GM18951 (cell line): ENCODE measurements around the gene SECTM1.

ENCODE experiments used
- POLR2A ChIP-seq: IDR thresholded peaks from 4 replicates; pipeline ENCODE4 v1.6.1; 2011; ENCODE audit warnings: mild to moderate bottlenecking; ENCODE audit not compliant: insufficient read length, insufficient read depth; ENCODE audit errors: extremely low read depth
- in situ Hi-C: fragments of 300-500 bp; cut with MboI; formaldehyde crosslinking; loops from one replicate; pipeline ENCODE4 v1.12.0; 2022; ENCODE audit warnings: low sequenced_read_pairs, mixed read lengths, inconsistent platforms; ENCODE audit not compliant: unreplicated experiment

Gene SECTM1

DNA sequence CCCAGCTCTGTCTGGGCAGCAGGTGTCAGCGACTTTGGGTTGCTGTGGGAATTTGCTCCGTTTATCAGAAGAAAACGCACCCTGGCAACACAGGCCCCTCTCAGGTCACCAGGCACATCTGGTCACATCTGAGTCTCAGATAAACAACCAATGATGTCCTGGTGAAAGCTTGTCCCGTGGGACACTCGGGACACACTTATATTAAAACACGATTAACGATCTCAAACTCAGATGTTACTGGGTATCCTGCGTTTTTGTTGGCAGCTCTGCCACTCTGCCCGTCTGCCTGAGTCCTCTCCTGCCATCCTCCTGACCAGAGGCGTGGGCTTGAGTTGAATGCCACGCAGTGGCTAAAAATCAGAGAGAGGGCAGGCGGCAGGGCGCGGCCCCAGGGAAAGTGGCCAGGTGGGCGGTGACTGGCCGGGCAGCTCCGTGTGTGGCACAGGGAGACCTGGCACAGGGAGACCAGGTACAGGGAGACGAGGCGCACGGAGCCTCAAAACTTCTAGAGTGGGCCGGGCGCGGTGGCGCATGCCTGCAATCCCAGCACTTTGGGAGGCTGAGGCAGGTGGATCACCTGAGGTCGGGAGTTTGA lies 2.1 kb downstream of the SECTM1 start:
- in situ Hi-C loops, result no loop called here
- no peak for TF ChIP-seq POLR2A

DNA sequence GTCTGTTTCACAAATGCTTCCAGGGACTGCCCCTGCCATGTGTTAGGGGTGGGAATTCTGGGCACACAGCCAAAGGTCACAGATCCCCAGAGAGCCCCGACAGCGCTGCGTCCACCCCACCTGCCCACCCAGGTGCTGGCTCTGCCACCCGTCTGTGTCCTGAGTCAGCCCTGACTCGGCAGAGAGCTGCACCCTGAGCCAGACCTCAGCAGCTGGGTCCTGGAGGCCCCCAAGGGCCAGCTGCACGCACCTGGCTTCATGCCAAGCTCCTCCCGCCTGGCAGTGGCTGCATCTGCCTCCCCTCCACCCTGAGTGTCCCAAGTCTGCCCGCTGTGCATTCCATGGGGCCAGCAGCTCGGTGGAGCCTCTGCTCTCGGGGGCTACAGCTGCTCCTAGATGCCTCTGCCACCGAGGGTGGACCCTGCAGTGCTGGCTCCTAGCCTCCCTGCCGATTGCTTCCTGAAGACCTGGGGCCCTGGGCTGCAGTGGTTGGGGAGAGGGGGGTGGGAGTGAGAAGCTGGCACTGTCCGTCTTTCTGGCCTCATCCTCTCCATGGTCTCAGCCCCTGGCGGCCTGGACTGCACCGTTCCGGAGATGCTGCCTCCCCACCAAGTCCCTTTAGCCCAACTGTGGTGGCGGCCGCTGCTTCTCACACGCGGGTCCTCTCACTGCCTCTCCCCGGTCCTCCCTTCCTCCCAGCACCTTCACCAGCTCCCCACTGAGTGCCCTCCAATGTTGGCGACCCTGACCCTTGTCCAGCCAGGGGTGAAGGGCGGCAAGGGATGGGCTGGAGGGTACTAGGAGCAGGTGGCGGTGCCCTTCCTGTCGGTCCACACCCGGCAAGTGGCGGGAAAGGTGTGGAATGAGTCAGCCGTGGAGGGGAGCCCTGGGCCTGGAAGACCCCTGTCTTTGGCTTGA lies 3.0 kb downstream of the SECTM1 start:
- TF ChIP-seq POLR2A, result no peak
- in situ Hi-C loops, result no loop called here

DNA sequence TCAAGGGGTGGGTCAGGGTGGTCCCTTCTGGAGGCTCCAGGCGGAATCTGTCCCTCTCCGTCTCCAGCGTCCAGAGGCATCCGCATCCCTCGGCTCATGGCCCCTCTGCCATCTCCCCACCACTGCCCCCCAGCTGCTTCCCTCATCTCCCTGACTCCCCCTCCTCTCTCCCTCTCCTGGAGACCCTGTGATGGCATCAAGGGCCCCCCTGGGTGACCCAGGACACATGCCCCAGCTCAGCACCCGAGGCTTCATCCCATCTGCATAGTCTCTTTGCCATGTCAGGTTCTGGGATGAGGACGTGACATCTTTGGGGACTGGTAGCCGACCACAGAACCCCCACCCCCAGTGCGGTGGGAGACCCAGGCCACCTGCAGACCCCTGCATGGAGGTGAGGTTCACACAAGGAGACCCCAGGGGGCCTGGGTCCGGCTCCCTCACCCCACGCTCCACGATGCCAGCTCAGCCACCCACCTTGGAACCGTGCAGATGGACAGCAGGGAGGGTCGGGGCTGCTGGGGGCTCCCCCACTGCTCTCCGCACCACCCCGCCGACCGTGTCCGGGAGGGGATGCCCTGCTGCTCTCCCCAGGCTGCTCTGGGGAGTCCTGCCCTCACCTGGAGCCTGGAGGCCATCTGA lies 3.8 kb downstream of the SECTM1 start:
- no peak for TF ChIP-seq POLR2A
- in situ Hi-C loops, result no loop called here

DNA sequence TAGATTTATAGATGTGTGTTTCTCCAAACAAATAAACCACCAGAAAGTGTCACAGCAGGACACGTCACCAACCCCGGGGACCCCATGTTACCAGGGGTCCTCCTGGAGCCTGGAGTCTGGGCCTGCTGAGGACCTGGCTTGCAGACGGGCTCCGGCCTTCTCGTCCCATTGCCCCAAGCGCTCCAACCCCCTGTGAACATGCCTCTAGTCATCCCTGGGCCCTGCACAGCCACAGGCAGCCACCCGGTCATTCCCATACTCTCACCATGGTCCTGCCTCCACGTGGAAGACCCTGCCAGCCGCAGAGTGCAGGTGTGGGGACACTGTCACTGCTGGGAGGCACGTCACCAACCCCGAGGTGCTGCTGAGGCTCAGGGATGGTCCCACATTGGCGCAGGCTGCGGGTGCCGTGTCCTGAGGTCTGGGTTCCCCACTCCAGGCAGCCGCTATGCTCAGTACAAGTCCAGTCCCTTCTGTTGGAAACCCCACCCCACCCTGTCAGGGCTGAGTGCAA lies 4.5 kb downstream of the SECTM1 start:
- in situ Hi-C loops, result no loop called here
- no peak for TF ChIP-seq POLR2A

DNA sequence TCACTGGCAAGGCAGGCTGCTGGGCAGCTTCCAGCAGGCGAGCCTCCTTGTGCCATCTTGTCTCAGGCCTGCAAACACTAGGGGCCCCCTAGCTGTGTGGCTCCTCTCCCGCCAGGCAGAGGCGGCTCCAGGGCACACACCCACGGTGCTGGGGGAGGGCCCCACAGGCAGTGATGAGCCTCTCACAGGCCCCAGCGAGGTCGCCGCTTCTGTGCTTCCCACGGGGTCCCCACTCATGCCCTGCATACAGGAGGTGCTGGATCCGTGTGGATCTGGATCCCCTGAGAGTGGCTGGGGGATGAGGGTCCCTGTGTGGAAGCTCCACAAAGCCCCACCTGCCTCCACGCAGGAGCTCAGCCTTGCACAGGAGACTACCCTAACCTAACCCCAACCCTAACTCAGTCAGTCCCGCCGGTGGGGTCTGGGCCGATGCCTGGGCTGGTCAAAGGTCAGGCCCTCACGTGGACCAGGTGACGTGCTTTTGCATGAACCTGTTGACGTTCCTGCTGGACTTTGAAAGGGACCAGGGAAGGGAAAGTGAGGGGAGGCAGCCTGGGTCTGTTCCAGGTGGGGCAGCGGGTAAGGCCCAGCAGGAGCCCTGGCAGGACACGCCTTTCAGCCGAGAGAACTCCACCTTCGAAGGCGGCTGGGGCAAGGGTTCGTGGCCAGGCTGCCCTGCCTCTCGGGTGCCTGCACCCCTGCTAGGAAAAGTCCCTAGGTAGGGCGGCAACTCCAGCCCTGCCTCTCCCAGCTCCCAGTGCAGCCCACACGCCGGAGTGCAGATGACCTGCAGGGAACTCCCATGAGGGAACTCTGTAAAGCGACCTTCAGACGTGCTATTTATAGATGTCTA lies 5.2 kb downstream of the SECTM1 start:
- in situ Hi-C loops, result no loop called here
- TF ChIP-seq POLR2A, result no peak

DNA sequence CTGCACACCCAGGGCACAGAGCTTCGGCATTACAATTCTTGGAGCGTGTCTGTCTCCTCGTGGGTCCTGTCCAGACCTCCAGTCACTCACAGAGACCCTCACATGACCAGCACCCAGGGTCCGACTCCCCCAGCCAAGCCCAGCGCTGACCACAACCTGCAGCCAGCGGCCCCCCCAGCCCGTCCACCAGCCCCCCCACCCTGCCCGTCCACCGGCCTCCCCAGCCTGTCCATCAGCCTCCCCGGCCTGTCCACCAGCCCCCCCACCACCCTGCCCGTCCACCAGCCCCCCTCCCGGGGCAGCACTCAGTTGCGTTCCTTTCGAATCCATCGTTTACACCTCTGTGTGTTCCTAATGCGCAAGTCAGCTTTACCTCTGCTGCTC lies 5.8 kb downstream of the SECTM1 start:
- no peak for TF ChIP-seq POLR2A
- in situ Hi-C loops, result no loop called here

DNA sequence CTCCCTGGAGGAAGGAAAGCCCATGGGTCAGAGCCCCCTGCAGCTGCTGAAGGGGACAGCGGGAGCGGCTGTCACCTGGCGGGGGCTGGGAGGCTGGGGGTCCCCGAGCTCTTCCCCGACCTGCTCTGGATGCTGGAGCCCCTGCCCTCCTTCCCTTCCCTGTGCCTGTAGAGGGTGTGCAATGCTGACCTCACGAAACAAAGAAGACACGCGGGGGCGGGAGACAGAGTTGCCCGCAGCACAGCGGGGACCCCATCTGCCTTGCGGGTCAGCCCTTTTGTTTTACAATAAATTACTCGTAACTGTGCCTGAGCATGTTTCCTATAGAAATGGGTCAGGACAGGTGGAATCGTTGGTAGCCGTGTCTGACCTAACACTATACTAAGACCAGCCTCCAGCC lies 6.3 kb downstream of the SECTM1 start:
- TF ChIP-seq POLR2A, result no peak
- in situ Hi-C loops, result no loop called here

DNA sequence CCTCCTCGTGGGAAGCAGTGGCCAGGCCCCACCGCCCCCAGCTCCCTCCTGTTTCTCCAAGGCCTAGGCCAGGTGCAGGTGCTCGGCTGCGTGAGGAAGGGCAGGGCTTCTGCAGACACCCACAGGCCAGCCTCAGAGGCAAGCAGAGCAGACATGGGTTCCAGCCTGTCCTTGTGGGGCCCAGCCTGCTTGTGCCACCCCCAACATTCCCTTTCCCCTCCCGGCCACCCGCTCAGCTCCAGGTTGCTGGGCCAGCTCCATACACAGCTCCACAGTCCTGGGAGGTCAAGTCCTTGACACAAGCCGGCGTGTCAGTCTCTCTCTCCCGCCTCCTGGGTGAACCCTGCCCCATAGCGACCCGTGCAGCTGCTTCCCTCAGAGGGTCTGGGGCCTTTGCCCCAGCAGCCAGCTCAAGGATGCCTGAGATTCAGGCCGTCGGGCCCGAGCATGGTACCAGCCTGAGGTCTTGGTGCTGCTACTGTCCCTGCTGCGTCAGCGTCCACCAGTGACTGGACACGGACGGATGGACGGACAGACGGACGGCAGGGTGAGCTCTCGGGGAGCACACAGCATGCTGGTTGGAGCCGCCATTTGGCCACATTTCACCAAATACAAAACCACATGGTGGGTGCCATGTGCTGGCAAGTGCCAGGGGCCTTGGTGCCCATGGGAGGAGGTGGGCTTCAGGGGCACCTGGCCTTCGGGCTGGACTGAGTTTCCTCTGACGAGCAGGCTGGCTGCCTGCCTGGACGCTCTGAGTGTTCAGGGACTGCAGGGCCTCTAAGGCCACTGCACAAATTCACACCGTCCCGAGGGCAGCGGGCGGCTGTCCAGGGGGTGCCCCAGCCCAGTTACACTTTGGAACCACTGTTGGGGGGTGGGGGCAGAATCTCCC lies 8.0 kb downstream of the SECTM1 start:
- in situ Hi-C loops, result no loop called here
- no peak for TF ChIP-seq POLR2A

DNA sequence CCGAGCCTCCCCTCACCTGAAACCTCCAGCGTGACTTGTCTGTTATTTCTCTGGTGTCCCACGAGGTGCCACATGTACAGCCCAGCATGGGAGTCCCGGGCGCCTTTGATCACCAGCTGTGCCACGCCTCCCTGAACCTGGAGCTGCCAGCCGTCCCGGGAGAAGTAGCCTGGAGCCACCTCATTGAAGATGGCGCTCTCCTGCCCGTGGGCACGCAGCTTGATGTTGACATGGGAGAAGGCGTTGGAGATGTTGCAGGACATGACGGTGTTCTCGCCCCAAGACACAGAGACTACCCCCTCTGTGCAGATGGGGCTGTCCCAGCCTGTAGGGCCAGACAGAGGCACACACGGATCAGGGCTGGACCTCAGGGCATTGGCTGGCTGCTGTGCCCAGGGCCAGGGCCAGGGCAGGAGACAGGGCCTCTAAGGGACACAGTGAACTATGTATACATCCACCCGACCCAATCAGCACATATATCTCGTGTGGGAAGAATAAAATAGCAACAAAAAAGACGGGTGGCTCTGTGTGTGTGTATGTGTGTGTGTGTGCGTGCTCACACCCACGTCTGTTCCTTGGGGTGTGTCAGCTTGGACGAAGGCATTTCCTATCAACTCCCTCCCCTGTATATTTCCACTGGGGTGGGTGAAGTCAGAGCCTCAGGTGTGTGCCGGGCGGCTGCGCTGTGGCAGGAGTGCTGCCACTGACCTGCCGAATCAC lies 8.8 kb downstream of the SECTM1 start:
- in situ Hi-C loops, result no loop called here
- TF ChIP-seq POLR2A, result no peak

DNA sequence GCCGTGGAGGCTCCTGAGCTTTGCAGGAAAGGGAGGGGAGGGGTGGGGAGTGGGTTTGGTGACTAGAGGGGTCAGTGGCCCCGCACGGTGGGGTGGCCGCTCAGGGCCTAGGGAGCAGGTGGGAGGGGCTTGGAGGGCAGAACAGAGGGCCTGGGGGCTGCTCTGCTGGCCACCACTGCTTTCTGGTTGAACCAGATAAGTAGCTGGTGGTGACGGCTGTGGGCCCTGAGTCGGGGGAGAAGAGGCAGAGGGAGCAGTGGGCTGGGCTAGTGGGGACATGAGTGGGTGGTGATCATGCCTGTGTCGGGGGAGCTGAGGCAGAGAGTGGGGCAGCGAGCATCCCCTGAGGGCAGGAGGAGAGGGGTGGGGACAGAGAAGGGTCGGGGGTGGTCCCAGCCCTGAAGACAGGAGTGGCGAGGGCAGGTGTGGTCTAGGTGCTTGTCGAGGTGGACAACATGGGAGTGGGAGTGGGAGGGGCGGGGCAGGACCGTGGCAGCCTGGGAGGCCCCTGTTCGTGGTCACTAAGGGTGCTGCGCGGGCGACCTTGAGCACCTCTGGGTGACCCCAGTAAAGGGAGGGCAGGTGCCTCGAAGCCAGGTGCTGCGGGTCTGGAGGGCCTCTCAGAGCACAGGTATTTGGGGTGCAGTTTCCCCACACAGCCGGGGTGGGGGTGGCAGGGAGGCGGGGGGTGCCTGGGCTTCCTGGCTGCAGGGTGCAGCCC lies 9.9 kb downstream of the SECTM1 start:
- in situ Hi-C loops, result no loop called here
- TF ChIP-seq POLR2A, result no peak

DNA sequence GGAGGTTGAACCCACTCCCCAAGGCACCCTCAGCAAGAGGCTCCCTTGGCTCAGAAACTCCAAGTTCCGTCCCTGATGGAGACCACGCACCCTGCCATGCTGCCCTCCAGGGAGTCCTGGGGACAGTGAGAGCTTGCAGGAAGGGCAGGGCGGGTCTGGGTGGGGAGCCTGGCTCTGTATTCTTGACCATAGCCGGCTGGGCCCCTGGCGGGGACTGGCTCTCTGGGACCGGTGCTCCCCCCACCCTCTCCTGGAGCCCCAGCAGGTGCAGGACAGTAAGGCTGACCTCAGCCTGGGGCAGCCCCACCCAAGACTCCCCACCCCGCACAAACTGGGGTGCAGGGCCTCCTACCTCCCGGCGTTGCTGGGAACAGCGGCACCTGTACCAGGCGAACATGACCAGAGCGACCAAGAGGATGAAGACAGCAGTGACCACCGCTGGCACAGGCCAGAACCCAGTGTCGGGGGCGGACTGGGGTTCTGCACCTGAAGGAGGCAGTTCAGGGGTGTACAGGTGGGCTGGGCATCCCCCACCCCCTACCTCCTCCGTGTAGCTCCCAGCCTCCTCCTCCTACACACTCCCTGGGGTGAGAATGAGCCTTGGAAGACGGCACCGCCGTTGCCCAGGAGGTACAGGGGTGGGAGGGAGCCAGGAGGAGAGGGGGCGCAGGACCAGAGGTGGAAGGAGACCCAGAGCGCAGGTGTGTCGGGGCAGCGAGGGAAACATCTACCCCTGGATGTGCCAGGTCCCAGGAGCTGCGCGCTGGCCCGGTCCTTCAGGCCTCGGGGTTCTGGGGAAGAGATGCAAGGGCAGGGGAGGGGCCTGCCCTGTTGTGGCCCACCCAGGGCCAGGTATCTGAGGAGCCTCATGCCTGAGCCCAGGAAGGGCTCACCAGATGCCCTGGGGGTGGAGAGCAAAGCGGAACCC lies 10.8 kb downstream of the SECTM1 start:
- in situ Hi-C loops, result no loop called here
- TF ChIP-seq POLR2A, result no peak
